Endodermal cell (in vitro differentiated cells): ENCODE results near the gene NOTUM. TPM values are rescaled to one million over a fixed set of nuclear protein-coding genes. Genes with fewer than 3 reads are reported as not detected.
A peak's percentile ranks its signal among the peaks of the same experiment; 100 is the strongest.

Experiments used
- DNase-seq: peaks from one replicate; pipeline ENCODE4 v3.0.0-alpha.2; 2017
- H3K27ac ChIP-seq: 2 replicates; pipeline ENCODE4 v1.5.1; 2013; ENCODE audit warnings: mild to moderate bottlenecking, low read depth, low read length, moderate library complexity
- H3K27me3 ChIP-seq: 2 replicates; pipeline ENCODE4 v1.6.1; 2013; ENCODE audit warnings: mild to moderate bottlenecking, low read length, moderate library complexity; ENCODE audit not compliant: insufficient read depth, control insufficient read depth, poor library complexity, severe bottlenecking
- H3K36me3 ChIP-seq: 2 replicates; pipeline ENCODE4 v1.7.0; 2013; ENCODE audit warnings: mild to moderate bottlenecking, low read length, moderate library complexity; ENCODE audit not compliant: control insufficient read depth, insufficient read depth
- H3K4me1 ChIP-seq: one replicate; pipeline ENCODE4 v1.7.0; 2013; ENCODE audit warnings: low read length; ENCODE audit not compliant: control insufficient read depth, insufficient read depth
- H3K4me3 ChIP-seq: 2 replicates; pipeline ENCODE4 v1.5.1; 2013; ENCODE audit warnings: mild to moderate bottlenecking, low read length, moderate library complexity
- H3K9ac ChIP-seq: 2 replicates; pipeline ENCODE4 v1.6.1; 2013; ENCODE audit warnings: mild to moderate bottlenecking, low read length, moderate library complexity; ENCODE audit not compliant: poor library complexity, severe bottlenecking; ENCODE audit errors: extremely low read depth
- H3K9me3 ChIP-seq: 2 replicates; pipeline ENCODE4 v1.6.1; 2013; ENCODE audit warnings: mild to moderate bottlenecking, low read length, moderate library complexity; ENCODE audit not compliant: control insufficient read depth
- H3K27ac Mint-ChIP-seq: 2 replicates; pipeline ENCODE4 v1.8.0; 2020; ENCODE audit warnings: mixed read lengths
- H3K27me3 Mint-ChIP-seq: 2 replicates; pipeline ENCODE4 v1.8.0; 2021; ENCODE audit warnings: mild to moderate bottlenecking, mixed read lengths; ENCODE audit not compliant: insufficient read depth
- H3K36me3 Mint-ChIP-seq: 2 replicates; pipeline ENCODE4 v1.8.0; 2020; ENCODE audit warnings: low read depth, mixed read lengths
- H3K4me1 Mint-ChIP-seq: 2 replicates; pipeline ENCODE4 v1.8.0; 2020; ENCODE audit warnings: mixed read lengths
- H3K4me3 Mint-ChIP-seq: 2 replicates; pipeline ENCODE4 v1.8.0; 2020; ENCODE audit warnings: mild to moderate bottlenecking, moderate library complexity, mixed read lengths
- H3K9me3 Mint-ChIP-seq: 2 replicates; pipeline ENCODE4 v1.8.0; 2020; ENCODE audit warnings: mild to moderate bottlenecking, mixed read lengths
- WGBS, 2 experiments: methylation state at CpG; one replicate each; pipeline versions ENCODE4 v1.1.5 to v1.1.7; 2013; ENCODE audit warnings: missing lambda C conversion rate in 2 of 2, mixed read lengths in 1 of 2; ENCODE audit not compliant: insufficient coverage in 1 of 2, insufficient read length in 1 of 2; 5-methylcytosine and 5-hydroxymethylcytosine counted together
- total RNA-seq, 2 donors: library from RNA; stranded (reverse); fragmentation: NEBNext Ultra II Directional in 1 of 2; extraction: Animal tissue kit (Norgen Biotek cat#: 25700) in 1 of 2; gene quantifications; 2 replicates in 1 of 2; 3 replicates in 1 of 2; pipeline ENCODE4 v1.2.1, GENCODE V29; 2021
- TF ChIP-seq, protein P1 (sequence below): fragments of 200-600 bp; sonication (generic); conservative IDR thresholded peaks from 2 replicates; pipeline ENCODE4 v1.5.0; 2021; ENCODE audit warnings: antibody characterized with exemption, mild to moderate bottlenecking

Gene NOTUM
- total RNA-seq, 2 donors from 2014 or later, result 12.5 to 26.3 TPM

GRCh38 chr17:81903896-81904599, 56.9 kb downstream of the NOTUM start:
- Histone ChIP-seq H3K9me3 (no peaks in the 10 kb centered on the region), H3K9ac (no peak overlapping the region), H3K36me3 (peaks cover 32% of the 10 kb centered on the region), H3K4me1 (no peaks in the 10 kb centered on the region), H3K27ac (no peak overlapping the region), H3K4me3 (no peak overlapping the region), H3K27me3 (peaks cover 10% of the 10 kb centered on the region)
- no peak for DNase-seq
- Mint-ChIP-seq H3K9me3 (no peaks in the 10 kb centered on the region), H3K27ac (no peak overlapping the region), H3K4me3 (no peak overlapping the region), H3K36me3 (peaks cover 22% of the 10 kb centered on the region), H3K4me1 (no peaks in the 10 kb centered on the region), H3K27me3 (peaks cover 11% of the 10 kb centered on the region)
- TF ChIP-seq, protein P1, sequence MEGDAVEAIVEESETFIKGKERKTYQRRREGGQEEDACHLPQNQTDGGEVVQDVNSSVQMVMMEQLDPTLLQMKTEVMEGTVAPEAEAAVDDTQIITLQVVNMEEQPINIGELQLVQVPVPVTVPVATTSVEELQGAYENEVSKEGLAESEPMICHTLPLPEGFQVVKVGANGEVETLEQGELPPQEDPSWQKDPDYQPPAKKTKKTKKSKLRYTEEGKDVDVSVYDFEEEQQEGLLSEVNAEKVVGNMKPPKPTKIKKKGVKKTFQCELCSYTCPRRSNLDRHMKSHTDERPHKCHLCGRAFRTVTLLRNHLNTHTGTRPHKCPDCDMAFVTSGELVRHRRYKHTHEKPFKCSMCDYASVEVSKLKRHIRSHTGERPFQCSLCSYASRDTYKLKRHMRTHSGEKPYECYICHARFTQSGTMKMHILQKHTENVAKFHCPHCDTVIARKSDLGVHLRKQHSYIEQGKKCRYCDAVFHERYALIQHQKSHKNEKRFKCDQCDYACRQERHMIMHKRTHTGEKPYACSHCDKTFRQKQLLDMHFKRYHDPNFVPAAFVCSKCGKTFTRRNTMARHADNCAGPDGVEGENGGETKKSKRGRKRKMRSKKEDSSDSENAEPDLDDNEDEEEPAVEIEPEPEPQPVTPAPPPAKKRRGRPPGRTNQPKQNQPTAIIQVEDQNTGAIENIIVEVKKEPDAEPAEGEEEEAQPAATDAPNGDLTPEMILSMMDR, result no peak
- WGBS, 2 experiments, result 93 to 94% methylated on average over 14 to 24 of the region's 24 CpGs

DNA sequence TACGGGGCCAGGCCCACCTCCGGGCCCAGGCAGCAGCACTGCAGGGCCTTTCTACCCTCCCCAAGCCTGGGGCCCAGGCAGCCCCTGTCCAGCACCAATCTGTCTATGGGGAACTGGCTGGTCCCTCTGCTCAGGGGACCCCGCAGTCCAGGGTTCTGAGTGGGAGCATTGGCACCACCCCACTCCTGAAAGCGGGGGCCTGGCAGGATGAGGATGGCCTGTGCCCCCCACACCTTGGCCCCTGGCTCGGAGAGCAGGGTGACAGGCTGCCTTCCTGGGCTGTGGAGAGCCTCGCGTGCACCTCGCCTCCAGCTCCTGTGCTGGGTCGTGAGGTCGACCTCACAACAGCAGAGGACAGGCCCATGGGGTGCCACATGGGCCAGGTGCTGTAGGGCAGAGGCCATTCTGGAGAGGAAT, 57.6 kb downstream of the NOTUM start:
- Mint-ChIP-seq H3K4me3 (no peak overlapping the region), H3K36me3 (peaks cover 22% of the 10 kb centered on the region), H3K27ac (no peak overlapping the region), H3K4me1 (no peaks in the 10 kb centered on the region), H3K9me3 (no peaks in the 10 kb centered on the region), H3K27me3 (peaks cover 11% of the 10 kb centered on the region)
- no peaks in the 10 kb centered on the region for H3K9me3 ChIP-seq
- 89 to 94% methylated on average over 7 to 10 of the region's 10 CpGs for WGBS, 2 experiments
- no peak overlapping the region for H3K27ac ChIP-seq
- H3K4me3 ChIP-seq, result no peak overlapping the region
- peaks cover 32% of the 10 kb centered on the region for H3K36me3 ChIP-seq
- no peaks in the 10 kb centered on the region for H3K4me1 ChIP-seq
- TF ChIP-seq, protein P1, result no peak
- no peak overlapping the region for H3K9ac ChIP-seq
- H3K27me3 ChIP-seq, result peaks cover 10% of the 10 kb centered on the region
- no peak for DNase-seq

DNA sequence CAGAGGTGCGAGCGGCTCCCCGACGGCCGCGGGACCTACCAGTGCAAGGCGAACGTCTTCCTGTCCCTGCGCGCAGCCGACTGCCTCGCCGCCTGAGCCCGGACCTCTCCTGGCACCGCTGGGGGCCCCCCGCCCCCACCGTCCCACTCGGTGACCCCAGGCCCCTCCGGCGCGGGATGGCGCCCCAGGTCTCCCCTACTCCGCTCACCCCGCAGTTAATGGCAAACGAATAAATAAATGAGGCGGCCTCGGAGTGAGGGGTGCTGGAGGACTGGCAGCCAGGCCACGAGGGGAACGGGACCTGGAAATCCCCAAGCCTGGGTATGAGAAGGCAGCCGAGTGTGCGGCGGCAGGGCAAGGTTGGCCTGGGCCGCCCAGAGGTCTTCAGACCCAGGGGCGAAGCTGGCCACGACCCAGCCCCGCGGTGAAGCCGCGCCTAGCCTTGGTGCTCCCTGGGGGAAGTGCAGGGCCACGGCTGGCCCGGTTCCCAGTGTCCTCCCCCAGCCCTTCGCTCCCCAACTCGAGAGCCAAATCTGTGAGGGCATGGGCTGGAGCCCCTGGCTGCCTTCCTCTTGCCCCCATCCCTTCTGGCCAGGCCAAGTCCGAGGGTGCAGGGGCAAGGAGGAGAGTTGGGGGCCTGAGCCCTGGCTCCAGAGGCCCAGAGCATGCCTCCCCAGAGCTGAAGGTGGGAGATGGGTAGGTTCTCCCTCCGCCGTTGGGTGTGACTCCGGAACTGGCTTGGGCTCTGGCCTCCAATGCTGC, 58.2 kb downstream of the NOTUM start:
- Histone ChIP-seq H3K27ac (no peak overlapping the region), H3K27me3 (peaks cover 10% of the 10 kb centered on the region), H3K9ac (no peak overlapping the region), H3K9me3 (no peaks in the 10 kb centered on the region), H3K36me3 (peaks cover 33% of the 10 kb centered on the region), H3K4me3 (no peak overlapping the region), H3K4me1 (no peaks in the 10 kb centered on the region)
- Mint-ChIP-seq H3K4me1 (no peaks in the 10 kb centered on the region), H3K4me3 (no peak overlapping the region), H3K9me3 (no peaks in the 10 kb centered on the region), H3K27ac (no peak overlapping the region), H3K36me3 (peaks cover 24% of the 10 kb centered on the region), H3K27me3 (peaks cover 11% of the 10 kb centered on the region)
- peak; percentile 81 for DNase-seq
- TF ChIP-seq, protein P1, result no peak
- 75 to 88% methylated on average over 24 to 47 of the region's 47 CpGs for WGBS, 2 experiments

Other genes with a start within 250 kb of the NOTUM start
- gene SLC25A10, start 248.9 kb downstream of the NOTUM start, total RNA-seq, result 10 to 100 TPM; 24.8 to 37.6 TPM
- 1 to 10 TPM in 1 of 2 donors, not detected in 1; 4.0 TPM for gene GCGR, start 157.0 kb downstream of the NOTUM start, total RNA-seq
- gene MCRIP1, start 127.9 kb downstream of the NOTUM start, total RNA-seq, result 100 to 1,000 TPM; 164 to 183 TPM
- gene PPP1R27, start 126.1 kb downstream of the NOTUM start, total RNA-seq, result not detected
- gene P4HB, start 100.7 kb downstream of the NOTUM start, total RNA-seq, result 100 to 1,000 TPM; 493 to 535 TPM
- 100 to 1,000 TPM; 240 to 254 TPM for gene ARHGDIA, start 89.8 kb downstream of the NOTUM start, total RNA-seq
- 100 to 1,000 TPM; 154 to 170 TPM for gene ALYREF, start 69.6 kb downstream of the NOTUM start, total RNA-seq
- 100 to 1,000 TPM; 161 to 195 TPM for gene ANAPC11, start 69.5 kb downstream of the NOTUM start, total RNA-seq
- 1 to 10 TPM; 3.3 to 3.7 TPM for gene NPB, start 58.9 kb downstream of the NOTUM start, total RNA-seq
- gene PCYT2, start 49.8 kb downstream of the NOTUM start, total RNA-seq, result 10 to 100 TPM; 66.8 to 70.9 TPM
- gene SIRT7, start 43.0 kb downstream of the NOTUM start, total RNA-seq, result 10 to 100 TPM; 21.8 to 22.1 TPM
- 10 to 100 TPM; 39.9 to 54.1 TPM for gene MAFG, start 33.5 kb downstream of the NOTUM start, total RNA-seq
- 100 to 1,000 TPM; 104 to 107 TPM for gene PYCR1, start 23.9 kb downstream of the NOTUM start, total RNA-seq
- gene MYADML2, start 14.0 kb downstream of the NOTUM start, total RNA-seq, result not detected
- 10 to 100 TPM; 50.8 to 65.4 TPM for gene ASPSCR1, start 16.4 kb upstream of the NOTUM start, total RNA-seq
- 10 to 100 TPM; 80.0 to 85.0 TPM for gene CENPX, start 61.7 kb upstream of the NOTUM start, total RNA-seq
- 10 to 100 TPM; 35.1 to 38.9 TPM for gene LRRC45, start 62.1 kb upstream of the NOTUM start, total RNA-seq
- 10 to 100 TPM; 45.7 to 53.9 TPM for gene RAC3, start 70.5 kb upstream of the NOTUM start, total RNA-seq
- 10 to 100 TPM; 73.8 to 83.6 TPM for gene DCXR, start 76.5 kb upstream of the NOTUM start, total RNA-seq
- gene RFNG, start 90.6 kb upstream of the NOTUM start, total RNA-seq, result 10 to 100 TPM; 46.3 to 54.5 TPM
- 100 to 1,000 TPM; 152 to 153 TPM for gene GPS1, start 90.7 kb upstream of the NOTUM start, total RNA-seq
- 100 to 1,000 TPM in 1 of 2 donors, 10 to 100 TPM in 1; 85.3 to 108 TPM for gene DUS1L, start 104.6 kb upstream of the NOTUM start, total RNA-seq
- gene FASN, start 137.0 kb upstream of the NOTUM start, total RNA-seq, result 100 to 1,000 TPM; 371 to 498 TPM